K562 (cell line): ENCODE data around the gene MZB1. TPM values are rescaled to one million over a fixed set of nuclear protein-coding genes. Genes with fewer than 3 reads are reported as not detected.

Experiments used
- ASH1L ChIP-seq: fragments of 450-650 bp; IDR thresholded peaks from 2 replicates; pipeline ENCODE4 v1.6.1; 2018; ENCODE audit warnings: borderline replicate concordance, mild to moderate bottlenecking, low read depth; ENCODE audit not compliant: partially characterized antibody
- EGR1 ChIP-seq: fragments of 450-650 bp; conservative IDR thresholded peaks from 2 replicates; pipeline ENCODE4 v1.6.1; 2017; ENCODE audit warnings: mild to moderate bottlenecking
- EP300 ChIP-seq: IDR thresholded peaks from 2 replicates; pipeline ENCODE4 v1.6.1; 2012; ENCODE audit warnings: low read length, improper control_type of control experiment
- MECOM ChIP-seq: fragments of 250-450 bp; sonication (Bioruptor Pico); IDR thresholded peaks from 2 replicates; pipeline ENCODE4 v1.8.0; 2022; ENCODE audit warnings: inconsistent platforms
- NFRKB ChIP-seq: fragments of 450-650 bp; IDR thresholded peaks from 2 replicates; pipeline ENCODE4 v1.6.1; 2016; ENCODE audit warnings: low read depth
- NR1H2 ChIP-seq: sonication (generic); formaldehyde crosslinking; IDR thresholded peaks from 2 replicates; pipeline ENCODE4 v1.4.0; 2020; ENCODE audit warnings: mild to moderate bottlenecking, missing genetic modification reagents
- PHB ChIP-seq: fragments of 250-450 bp; sonication (Bioruptor Pico); IDR thresholded peaks from 2 replicates; pipeline ENCODE4 v1.5.0; 2021
- PHB2 ChIP-seq: fragments of 450-650 bp; IDR thresholded peaks from 2 replicates; pipeline ENCODE4 v1.6.1; 2017; ENCODE audit warnings: low read depth
- RBFOX2 ChIP-seq: fragments of 200-400 bp; formaldehyde crosslinking; IDR thresholded peaks from 2 replicates; pipeline ENCODE4 v1.6.1; 2017; ENCODE audit warnings: low read depth, mild to moderate bottlenecking, low read length, moderate library complexity
- RFX1 ChIP-seq: fragments of 450-650 bp; IDR thresholded peaks from 2 replicates; pipeline ENCODE4 v1.6.1; 2016; ENCODE audit warnings: mild to moderate bottlenecking, moderate library complexity
- SP1 ChIP-seq: sonication (generic); formaldehyde crosslinking; IDR thresholded peaks from 2 replicates; pipeline ENCODE4 v1.8.1; 2022; ENCODE audit warnings: mild to moderate bottlenecking, missing genetic modification reagents
- ZEB2 ChIP-seq: fragments of 450-650 bp; IDR thresholded peaks from 2 replicates; pipeline ENCODE4 v1.6.1; 2016
- ZFPM2 ChIP-seq: fragments of 250-450 bp; sonication (Bioruptor Pico); IDR thresholded peaks from 2 replicates; pipeline ENCODE4 v1.5.1; 2022; ENCODE audit warnings: mild to moderate bottlenecking
- ZNF24 ChIP-seq: fragments of 450-650 bp; IDR thresholded peaks from 2 replicates; pipeline ENCODE4 v1.6.1; 2016
- ZSCAN32 ChIP-seq: fragments of 450-650 bp; formaldehyde crosslinking; IDR thresholded peaks from 2 replicates; pipeline ENCODE4 v1.4.0; 2020; ENCODE audit warnings: mild to moderate bottlenecking, moderate library complexity
- polyA plus RNA-seq, 8 experiments: library from polyadenylated mRNA; depleted of rRNA in 4 of 8; stranded (reverse) in 5 of 8; unstranded in 3 of 8; fragments of >200 nt; fragmentation: Nextera tagmentation in 2 of 8; fragmentation: Illumina TruSeq in 1 of 8; extraction: Ambion mirVana in 2 of 8; extraction: Trizol in 1 of 8; gene quantifications; 2 replicates each; pipeline versions ENCODE4 v1.2.1 to v1.2.3, GENCODE V29; 2011 to 2014; ENCODE audit warnings: inconsistent platforms in 1 of 8, missing spikeins in 1 of 8
- total RNA-seq, 7 experiments: library from RNA; depleted of rRNA in 6 of 7; stranded (reverse); fragments of >200 nt in 6 of 7; fragmentation: Illumina TruSeq in 2 of 7; extraction: Trizol in 2 of 7; gene quantifications; 2 replicates each; pipeline versions ENCODE4 v1.2.1 to v1.2.3, GENCODE V29; 2011 to 2021; ENCODE audit warnings: low replicate concordance in 1 of 7
- TF ChIP-seq, protein P1 (sequence below): fragments of 450-650 bp; formaldehyde crosslinking; IDR thresholded peaks from 2 replicates; pipeline ENCODE4 v1.4.0; 2020; ENCODE audit warnings: mild to moderate bottlenecking, mixed read lengths
- TF ChIP-seq, protein P2 (sequence below): fragments of 250-450 bp; sonication (Bioruptor Pico); IDR thresholded peaks from 2 replicates; pipeline ENCODE4 v1.8.0; 2021; ENCODE audit warnings: moderate library complexity, mild to moderate bottlenecking, inconsistent platforms
- TF ChIP-seq, protein P3 (sequence below), 3 experiments: fragments of 200-800 bp in 1 of 3; fragments of 250-450 bp in 1 of 3; fragments of 450-650 bp in 1 of 3; sonication (Bioruptor Pico) in 1 of 3; sonication (Bioruptor generic) in 1 of 3; formaldehyde crosslinking in 1 of 3; IDR thresholded peaks; 2 replicates each; pipeline versions ENCODE4 v1.6.1 to v1.8.0; 2016 to 2022; ENCODE audit warnings: mild to moderate bottlenecking in 2 of 3, missing genetic modification characterization in 2 of 3, missing compliant biosample characterization in 1 of 3, moderate library complexity in 1 of 3
- TF ChIP-seq, protein P4 (sequence below): sonication (generic); formaldehyde crosslinking; IDR thresholded peaks from 2 replicates; pipeline ENCODE4 v1.8.1; 2023; ENCODE audit warnings: mild to moderate bottlenecking, missing genetic modification reagents, moderate library complexity
- TF ChIP-seq, protein P5 (sequence below): sonication (generic); formaldehyde crosslinking; IDR thresholded peaks from 2 replicates; pipeline ENCODE4 v1.8.1; 2023; ENCODE audit warnings: mild to moderate bottlenecking, missing genetic modification reagents

The MZB1 gene
- total and polyA plus RNA-seq, 9 of the 15 experiments (the other 6 are each of a cell fraction or from before 2014, with no cell fraction given) = 0.13 to 0.31 TPM; not detected in 7

DNA sequence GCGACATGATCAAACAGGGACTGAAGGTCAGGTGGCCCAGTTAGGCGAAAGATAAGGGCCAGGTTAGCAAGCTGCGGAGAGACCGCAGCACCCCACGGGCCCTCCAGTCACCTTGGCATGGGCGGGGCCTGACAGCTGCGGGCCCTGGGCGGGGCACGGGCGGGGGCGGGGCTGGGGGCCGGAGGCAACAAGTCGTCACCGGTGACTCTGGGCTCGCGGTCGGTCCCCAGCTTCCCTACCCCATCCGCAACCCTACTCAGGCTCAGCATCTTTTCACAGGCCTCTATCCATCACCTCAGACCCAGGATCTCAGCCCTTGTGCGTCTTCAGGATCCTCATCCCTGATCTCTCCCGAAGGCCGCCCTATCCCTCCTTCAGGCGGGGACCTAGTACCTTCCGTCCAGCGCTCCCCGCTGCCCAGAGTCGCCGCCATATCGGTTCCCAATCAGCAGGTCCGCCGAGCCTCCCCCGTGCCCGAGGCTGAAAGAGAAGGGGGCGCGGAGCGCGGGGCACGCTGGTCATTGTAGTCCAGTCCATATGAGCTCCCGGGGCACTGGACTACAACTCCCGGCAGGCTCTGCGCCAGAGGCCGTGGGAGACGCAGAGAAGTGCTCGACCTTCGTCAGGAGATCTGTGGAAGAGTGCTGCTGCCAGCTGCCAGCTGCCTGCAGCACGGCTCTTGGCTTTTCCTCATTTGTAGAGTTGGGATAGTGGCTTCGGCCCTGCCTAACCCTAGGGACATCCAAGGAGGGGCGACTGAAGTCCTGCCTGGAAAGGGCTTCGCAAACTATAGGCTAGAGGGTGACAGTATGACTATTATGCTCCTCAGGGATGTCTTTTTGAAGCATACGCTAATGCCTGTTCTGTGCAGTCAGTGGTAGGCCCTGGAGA is 49.5 kb upstream of the MZB1 start, which contains the start of gene DNAJC18 (continued):
- TF ChIP-seq, protein P1, sequence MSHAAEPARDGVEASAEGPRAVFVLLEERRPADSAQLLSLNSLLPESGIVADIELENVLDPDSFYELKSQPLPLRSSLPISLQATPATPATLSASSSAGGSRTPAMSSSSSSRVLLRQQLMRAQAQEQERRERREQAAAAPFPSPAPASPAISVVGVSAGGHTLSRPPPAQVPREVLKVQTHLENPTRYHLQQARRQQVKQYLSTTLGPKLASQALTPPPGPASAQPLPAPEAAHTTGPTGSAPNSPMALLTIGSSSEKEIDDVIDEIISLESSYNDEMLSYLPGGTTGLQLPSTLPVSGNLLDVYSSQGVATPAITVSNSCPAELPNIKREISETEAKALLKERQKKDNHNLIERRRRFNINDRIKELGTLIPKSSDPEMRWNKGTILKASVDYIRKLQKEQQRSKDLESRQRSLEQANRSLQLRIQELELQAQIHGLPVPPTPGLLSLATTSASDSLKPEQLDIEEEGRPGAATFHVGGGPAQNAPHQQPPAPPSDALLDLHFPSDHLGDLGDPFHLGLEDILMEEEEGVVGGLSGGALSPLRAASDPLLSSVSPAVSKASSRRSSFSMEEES (CRISPR knock-in tag) = no peak
- TF ChIP-seq EGR1 = peak; percentile 89
- TF ChIP-seq EP300 = no peak
- peak; percentile 57; the same call in 1 of the 2 replicates for TF ChIP-seq ZEB2
- TF ChIP-seq PHB = no peak
- TF ChIP-seq, protein P2, sequence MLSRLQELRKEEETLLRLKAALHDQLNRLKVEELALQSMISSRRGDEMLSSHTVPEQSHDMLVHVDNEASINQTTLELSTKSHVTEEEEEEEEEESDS (CRISPR knock-in tag) = no peak
- TF ChIP-seq, protein P3, sequence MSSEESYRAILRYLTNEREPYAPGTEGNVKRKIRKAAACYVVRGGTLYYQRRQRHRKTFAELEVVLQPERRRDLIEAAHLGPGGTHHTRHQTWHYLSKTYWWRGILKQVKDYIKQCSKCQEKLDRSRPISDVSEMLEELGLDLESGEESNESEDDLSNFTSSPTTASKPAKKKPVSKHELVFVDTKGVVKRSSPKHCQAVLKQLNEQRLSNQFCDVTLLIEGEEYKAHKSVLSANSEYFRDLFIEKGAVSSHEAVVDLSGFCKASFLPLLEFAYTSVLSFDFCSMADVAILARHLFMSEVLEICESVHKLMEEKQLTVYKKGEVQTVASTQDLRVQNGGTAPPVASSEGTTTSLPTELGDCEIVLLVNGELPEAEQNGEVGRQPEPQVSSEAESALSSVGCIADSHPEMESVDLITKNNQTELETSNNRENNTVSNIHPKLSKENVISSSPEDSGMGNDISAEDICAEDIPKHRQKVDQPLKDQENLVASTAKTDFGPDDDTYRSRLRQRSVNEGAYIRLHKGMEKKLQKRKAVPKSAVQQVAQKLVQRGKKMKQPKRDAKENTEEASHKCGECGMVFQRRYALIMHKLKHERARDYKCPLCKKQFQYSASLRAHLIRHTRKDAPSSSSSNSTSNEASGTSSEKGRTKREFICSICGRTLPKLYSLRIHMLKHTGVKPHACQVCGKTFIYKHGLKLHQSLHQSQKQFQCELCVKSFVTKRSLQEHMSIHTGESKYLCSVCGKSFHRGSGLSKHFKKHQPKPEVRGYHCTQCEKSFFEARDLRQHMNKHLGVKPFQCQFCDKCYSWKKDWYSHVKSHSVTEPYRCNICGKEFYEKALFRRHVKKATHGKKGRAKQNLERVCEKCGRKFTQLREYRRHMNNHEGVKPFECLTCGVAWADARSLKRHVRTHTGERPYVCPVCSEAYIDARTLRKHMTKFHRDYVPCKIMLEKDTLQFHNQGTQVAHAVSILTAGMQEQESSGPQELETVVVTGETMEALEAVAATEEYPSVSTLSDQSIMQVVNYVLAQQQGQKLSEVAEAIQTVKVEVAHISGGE (CRISPR knock-in tag; IDR thresholded peaks at IDR 0.05) = peak in 1 of 3 experiments; percentile 65; a peak in 1 of 6 replicates
- TF ChIP-seq ASH1L = no peak
- no peak for TF ChIP-seq ZFPM2 (CRISPR knock-in tag)
- TF ChIP-seq RFX1 = no peak
- 0 out of 2 replicates have a peak, but pooled peaks have one; percentile 23 for TF ChIP-seq NR1H2 (CRISPR knock-in tag)
- TF ChIP-seq RBFOX2 = peak; percentile 81
- no peak for TF ChIP-seq PHB2
- TF ChIP-seq SP1 (CRISPR knock-in tag) = peak; percentile 75; the same call in 1 of the 2 replicates
- TF ChIP-seq ZNF24 = no peak
- no peak for TF ChIP-seq ZSCAN32 (CRISPR knock-in tag)
- TF ChIP-seq, protein P4, sequence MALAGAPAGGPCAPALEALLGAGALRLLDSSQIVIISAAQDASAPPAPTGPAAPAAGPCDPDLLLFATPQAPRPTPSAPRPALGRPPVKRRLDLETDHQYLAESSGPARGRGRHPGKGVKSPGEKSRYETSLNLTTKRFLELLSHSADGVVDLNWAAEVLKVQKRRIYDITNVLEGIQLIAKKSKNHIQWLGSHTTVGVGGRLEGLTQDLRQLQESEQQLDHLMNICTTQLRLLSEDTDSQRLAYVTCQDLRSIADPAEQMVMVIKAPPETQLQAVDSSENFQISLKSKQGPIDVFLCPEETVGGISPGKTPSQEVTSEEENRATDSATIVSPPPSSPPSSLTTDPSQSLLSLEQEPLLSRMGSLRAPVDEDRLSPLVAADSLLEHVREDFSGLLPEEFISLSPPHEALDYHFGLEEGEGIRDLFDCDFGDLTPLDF = 0 out of 2 replicates have a peak, but pooled peaks have one; percentile 62
- 0 out of 2 replicates have a peak, but pooled peaks have one; percentile 4 for TF ChIP-seq NFRKB
- TF ChIP-seq MECOM = no peak
- TF ChIP-seq, protein P5, sequence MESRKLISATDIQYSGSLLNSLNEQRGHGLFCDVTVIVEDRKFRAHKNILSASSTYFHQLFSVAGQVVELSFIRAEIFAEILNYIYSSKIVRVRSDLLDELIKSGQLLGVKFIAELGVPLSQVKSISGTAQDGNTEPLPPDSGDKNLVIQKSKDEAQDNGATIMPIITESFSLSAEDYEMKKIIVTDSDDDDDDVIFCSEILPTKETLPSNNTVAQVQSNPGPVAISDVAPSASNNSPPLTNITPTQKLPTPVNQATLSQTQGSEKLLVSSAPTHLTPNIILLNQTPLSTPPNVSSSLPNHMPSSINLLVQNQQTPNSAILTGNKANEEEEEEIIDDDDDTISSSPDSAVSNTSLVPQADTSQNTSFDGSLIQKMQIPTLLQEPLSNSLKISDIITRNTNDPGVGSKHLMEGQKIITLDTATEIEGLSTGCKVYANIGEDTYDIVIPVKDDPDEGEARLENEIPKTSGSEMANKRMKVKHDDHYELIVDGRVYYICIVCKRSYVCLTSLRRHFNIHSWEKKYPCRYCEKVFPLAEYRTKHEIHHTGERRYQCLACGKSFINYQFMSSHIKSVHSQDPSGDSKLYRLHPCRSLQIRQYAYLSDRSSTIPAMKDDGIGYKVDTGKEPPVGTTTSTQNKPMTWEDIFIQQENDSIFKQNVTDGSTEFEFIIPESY = no peak
